GM15510 (cell line): ENCODE measurements around the gene ARHGEF7.

Source experiments
- POLR2A ChIP-seq: IDR thresholded peaks from 3 replicates; pipeline ENCODE4 v1.6.1; 2011; ENCODE audit warnings: borderline replicate concordance; ENCODE audit not compliant: insufficient read length; ENCODE audit errors: extremely low read depth

The ARHGEF7 gene

GRCh38 chr13:111326981-111327642 is 212.0 kb downstream of the ARHGEF7 start:
- TF ChIP-seq POLR2A = no peak

GRCh38 chr13:111327730-111328573 is 212.8 kb downstream of the ARHGEF7 start:
- TF ChIP-seq POLR2A = no peak

GRCh38 chr13:111328574-111329410 is 213.7 kb downstream of the ARHGEF7 start:
- no peak for TF ChIP-seq POLR2A

GRCh38 chr13:111329641-111330040 is 214.5 kb downstream of the ARHGEF7 start:
- no peak for TF ChIP-seq POLR2A

GRCh38 chr13:111330066-111330610 is 215.0 kb downstream of the ARHGEF7 start:
- no peak for TF ChIP-seq POLR2A

GRCh38 chr13:111335298-111335697 is 220.2 kb downstream of the ARHGEF7 start:
- no peak for TF ChIP-seq POLR2A

- TF ChIP-seq POLR2A = no peak
Measured at GRCh38 chr13:111336666-111337065, 221.6 kb downstream of the ARHGEF7 start.

GRCh38 chr13:111337206-111337605 is 222.1 kb downstream of the ARHGEF7 start:
- TF ChIP-seq POLR2A = no peak

- no peak for TF ChIP-seq POLR2A
Measured at GRCh38 chr13:111337741-111338140, 222.6 kb downstream of the ARHGEF7 start.

- TF ChIP-seq POLR2A = no peak
Measured at GRCh38 chr13:111338841-111339240, 223.7 kb downstream of the ARHGEF7 start.

- TF ChIP-seq POLR2A = no peak
Measured at GRCh38 chr13:111339366-111340143, 224.4 kb downstream of the ARHGEF7 start.

- TF ChIP-seq POLR2A = no peak
Measured at GRCh38 chr13:111341886-111342285, 226.8 kb downstream of the ARHGEF7 start.

GRCh38 chr13:111342721-111343120 is 227.6 kb downstream of the ARHGEF7 start:
- no peak for TF ChIP-seq POLR2A

GRCh38 chr13:111343186-111343805 is 228.2 kb downstream of the ARHGEF7 start:
- no peak for TF ChIP-seq POLR2A

- TF ChIP-seq POLR2A = no peak
Measured at GRCh38 chr13:111344471-111345191, 229.5 kb downstream of the ARHGEF7 start.
